ENCODE measurements around the gene PSMG4. TPM values are rescaled to one million over a fixed set of nuclear protein-coding genes. Genes with fewer than 3 reads are reported as not detected.

The PSMG4 gene
- polyA plus RNA-seq, 1 donor (not counting 4 experiments of a cell fraction or from before 2014, with no cell fraction given): 16.3 TPM

GRCh38 chr6:3268680-3269079 lies 9.9 kb downstream of the PSMG4 start:
- FAIRE-seq (no peak), DNase-seq (ENCODE audit: low read depth, low spot score) (no peak)
- TF ChIP-seq EZH2 (IDR thresholded peaks at IDR 0.05; ENCODE audit: low read length): no peak
- no peak for TF ChIP-seq CTCF (optimal IDR thresholded peaks at IDR 0.05 in 1 of 3, IDR thresholded peaks at IDR 0.05 in 1 of 3, conservative IDR thresholded peaks at IDR 0.05 in 1 of 3; ENCODE audit: extremely low read depth in 1 of 3, insufficient read depth in 2 of 3, low read length in 3 of 3)
- Histone ChIP-seq H2AFZ (ENCODE audit: control insufficient read depth, low read length) (no peak overlapping the region), H3K9me1 (ENCODE audit: control insufficient read depth, extremely low read depth, insufficient read depth, low read length) (no peaks in the 10 kb centered on the region), H3K4me3 (ENCODE audit: control insufficient read depth in 2 of 3, extremely low read depth in 1 of 3, insufficient read depth in 2 of 3, low read depth in 1 of 3, low read length in 3 of 3) (no peak overlapping the region), H3K4me1 (ENCODE audit: control insufficient read depth, extremely low read depth, insufficient read depth, low read length) (peaks cover 4% of the 10 kb centered on the region), H3K27me3 (ENCODE audit: control insufficient read depth, extremely low read depth, insufficient read depth, low read length) (no peaks in the 10 kb centered on the region), H3K27ac (ENCODE audit: control insufficient read depth, insufficient read depth, low read length) (no peak overlapping the region), H3K4me2 (ENCODE audit: control insufficient read depth, extremely low read depth, insufficient read depth, low read depth, low read length) (no peak overlapping the region), H3K79me2 (ENCODE audit: control insufficient read depth, insufficient read depth, low read length) (peaks cover 28% of the 10 kb centered on the region), H3K9ac (ENCODE audit: control insufficient read depth, extremely low read depth, insufficient read depth, low read length) (no peak overlapping the region), H4K20me1 (ENCODE audit: control insufficient read depth, extremely low read depth, insufficient read depth, low read length) (peaks cover 10% of the 10 kb centered on the region), H3K36me3 (ENCODE audit: control insufficient read depth in 2 of 2, extremely low read depth in 1 of 2, insufficient read depth in 2 of 2, low read length in 2 of 2) (peaks cover 21 to 41% of the 10 kb centered on the region in 2 experiments), H3K9me3 (ENCODE audit: control insufficient read depth, low read depth, low read length) (no peaks in the 10 kb centered on the region)
- dilution Hi-C loops (cut with MboI; ENCODE audit: extremely low pct_ligation_motif_present, low sequenced_read_pairs): no loop called here

- peaks cover 19 to 34% of the 10 kb centered on the region in 2 experiments for H3K36me3 ChIP-seq (ENCODE audit: control insufficient read depth in 2 of 2, extremely low read depth in 1 of 2, insufficient read depth in 2 of 2, low read length in 2 of 2)
- H3K27me3 ChIP-seq (ENCODE audit: control insufficient read depth, extremely low read depth, insufficient read depth, low read length): no peaks in the 10 kb centered on the region
- no peak overlapping the region for H3K4me3 ChIP-seq (ENCODE audit: control insufficient read depth in 2 of 3, extremely low read depth in 1 of 3, insufficient read depth in 2 of 3, low read depth in 1 of 3, low read length in 3 of 3)
- no peak overlapping the region for H2AFZ ChIP-seq (ENCODE audit: control insufficient read depth, low read length)
- peaks cover 4% of the 10 kb centered on the region for H4K20me1 ChIP-seq (ENCODE audit: control insufficient read depth, extremely low read depth, insufficient read depth, low read length)
- no peak overlapping the region for H3K4me2 ChIP-seq (ENCODE audit: control insufficient read depth, extremely low read depth, insufficient read depth, low read depth, low read length)
- H3K9me3 ChIP-seq (ENCODE audit: control insufficient read depth, low read depth, low read length): no peaks in the 10 kb centered on the region
- peaks cover 21% of the 10 kb centered on the region for H3K79me2 ChIP-seq (ENCODE audit: control insufficient read depth, insufficient read depth, low read length)
- no peaks in the 10 kb centered on the region for H3K9me1 ChIP-seq (ENCODE audit: control insufficient read depth, extremely low read depth, insufficient read depth, low read length)
- peaks cover 4% of the 10 kb centered on the region for H3K4me1 ChIP-seq (ENCODE audit: control insufficient read depth, extremely low read depth, insufficient read depth, low read length)
- no peak overlapping the region for H3K9ac ChIP-seq (ENCODE audit: control insufficient read depth, extremely low read depth, insufficient read depth, low read length)
- dilution Hi-C loops (cut with MboI; ENCODE audit: extremely low pct_ligation_motif_present, low sequenced_read_pairs): no loop called here
- DNase-seq (ENCODE audit: low read depth, low spot score) (no peak), FAIRE-seq (no peak)
- no peak for TF ChIP-seq CTCF (optimal IDR thresholded peaks at IDR 0.05 in 1 of 3, IDR thresholded peaks at IDR 0.05 in 1 of 3, conservative IDR thresholded peaks at IDR 0.05 in 1 of 3; ENCODE audit: extremely low read depth in 1 of 3, insufficient read depth in 2 of 3, low read length in 3 of 3)
- TF ChIP-seq EZH2 (IDR thresholded peaks at IDR 0.05; ENCODE audit: low read length): no peak
- H3K27ac ChIP-seq (ENCODE audit: control insufficient read depth, insufficient read depth, low read length): no peak overlapping the region
Measured at GRCh38 chr6:3269281-3269975, 10.7 kb downstream of the PSMG4 start.
